Body of pancreas (tissue), 4 donors: ENCODE measurements around the gene PHF23. TPM values are rescaled to one million over a fixed set of nuclear protein-coding genes. Genes with fewer than 3 reads are reported as not detected.

Experiments
- ATAC-seq: fragments of 150-250 bp; one replicate; pipeline ENCODE4 v1.9.1; 2016
- DNase-seq, 4 donors: peaks; one replicate each; pipeline ENCODE4 v3.0.0-alpha.2; 2019
- H3K27ac ChIP-seq, 4 donors: fragments of 200-600 bp; sonication (generic); 1 replicate in 3 of 4; 2 replicates in 1 of 4; pipeline versions ENCODE4 v1.5.1 to v1.6.1; 2016 to 2019; ENCODE audit warnings: mild to moderate bottlenecking in 1 of 4, mixed read lengths in 1 of 4, moderate library complexity in 1 of 4
- H3K27me3 ChIP-seq, 2 donors: fragments of 200-600 bp; sonication (generic); one replicate each; pipeline ENCODE4 v1.6.0; 2016; ENCODE audit warnings: mild to moderate bottlenecking in 1 of 2
- H3K36me3 ChIP-seq, 2 donors: fragments of 200-600 bp; sonication (generic); replicated peaks in 1 of 2; 2 replicates each; pipeline ENCODE4 v1.5.1; 2016; ENCODE audit warnings: low read depth in 2 of 2; ENCODE audit not compliant: insufficient read depth in 1 of 2
- H3K4me1 ChIP-seq: fragments of 200-600 bp; sonication (generic); one replicate; pipeline ENCODE4 v1.6.0; 2016
- H3K4me3 ChIP-seq, 2 donors: fragments of 200-600 bp; sonication (generic); 1 replicate in 1 of 2; 2 replicates in 1 of 2; pipeline ENCODE4 v1.5.1; 2016 to 2019
- H3K9me3 ChIP-seq, 3 donors: fragments of 200-600 bp; sonication (generic); 1 replicate in 2 of 3; 2 replicates in 1 of 3; pipeline ENCODE4 v1.5.1; 2016
- CTCF ChIP-seq, 7 experiments: fragments of 450-650 bp in 4 of 7; fragments of 200-600 bp in 3 of 7; sonication (generic) in 3 of 7; IDR thresholded peaks; one replicate each; pipeline ENCODE4 v1.5.1; 2016 to 2019; ENCODE audit warnings: antibody characterized with exemption in 7 of 7
- POLR2A ChIP-seq, 3 donors: fragments of 450-650 bp; IDR thresholded peaks; one replicate each; pipeline ENCODE4 v1.6.1; 2016; ENCODE audit warnings: antibody characterized with exemption in 3 of 3, mild to moderate bottlenecking in 2 of 3
- WGBS, 2 donors: methylation state at CpG; one replicate each; pipeline ENCODE4 v1.1.5; 2017; 5-methylcytosine and 5-hydroxymethylcytosine counted together
- intact Hi-C: fragments of 100-400 bp; cut with DNase I; formaldehyde crosslinking; loops from one replicate; pipeline ENCODE4 v1.15.1; 2023
- total RNA-seq, 2 donors: library from RNA; depleted of rRNA; stranded (reverse); fragments of >200 nt; gene quantifications; one replicate each; pipeline ENCODE4 v1.1.0, GENCODE V29; 2016

The PHF23 gene
- total RNA-seq, 2 donors from 2014 or later = 11.9 to 15.8 TPM

- DNase-seq (no peak), ATAC-seq (no peak)
- WGBS, 2 donors = 54 to 59% methylated on average over 14 to 15 of the region's 15 CpGs
- Histone ChIP-seq H3K27me3 (no peaks in the 10 kb centered on the region), H3K4me3 (no peak overlapping the region), H3K4me1 (peaks cover 8% of the 10 kb centered on the region), H3K27ac (peak overlapping the region in 2 of 4 donors; percentile 5 to 17), H3K36me3 (no peaks in the 10 kb centered on the region), H3K9me3 (no peaks in the 10 kb centered on the region)
- intact Hi-C loops = loop anchor here (10.0 kb wide), 1 partner anchor 61 kb away; no protein-coding TSS in a partner anchor
- no peak for TF ChIP-seq CTCF (IDR thresholded peaks at IDR 0.05)
Measured at GRCh38 chr17:7205561-7205960, 33.7 kb downstream of the PHF23 start.

- WGBS, 2 donors = 4% methylated on average over 27 to 34 of the region's 34 CpGs
- H3K27ac ChIP-seq = peak overlapping the region in 3 of 4 donors; percentile 5 to 36 (median 17)
Measured at GRCh38 chr17:7204828-7205461, 34.3 kb downstream of the PHF23 start.

GRCh38 chr17:7204336-7204735 lies 34.9 kb downstream of the PHF23 start:
- Histone ChIP-seq H3K4me1 (peaks cover 8% of the 10 kb centered on the region), H3K27ac (peak overlapping the region in 1 of 4 donors; percentile 36), H3K4me3 (no peak overlapping the region), H3K36me3 (no peaks in the 10 kb centered on the region), H3K9me3 (no peaks in the 10 kb centered on the region), H3K27me3 (no peaks in the 10 kb centered on the region)
- intact Hi-C loops = loop anchor here (10.0 kb wide), 1 partner anchor 60 kb away; no protein-coding TSS in a partner anchor
- DNase-seq (no peak), ATAC-seq (no peak)
- TF ChIP-seq CTCF (IDR thresholded peaks at IDR 0.05) = no peak
- no peak for TF ChIP-seq POLR2A (IDR thresholded peaks at IDR 0.05)
- WGBS, 2 donors = 77 to 78% methylated on average over 11 to 15 of the region's 15 CpGs

More at GRCh38 chr17:7204828-7205461, 34.3 kb downstream of the PHF23 start:
- ATAC-seq (peak; percentile 81), DNase-seq (peak; percentile 73 to 87 (median 82))
- no peaks in the 10 kb centered on the region for H3K27me3 ChIP-seq
- H3K4me1 ChIP-seq = peaks cover 8% of the 10 kb centered on the region
- H3K36me3 ChIP-seq = no peaks in the 10 kb centered on the region
- no peaks in the 10 kb centered on the region for H3K9me3 ChIP-seq
- no peak overlapping the region for H3K4me3 ChIP-seq
- intact Hi-C loops = loop anchor here (10.0 kb wide), 1 partner anchor 60 kb away; no protein-coding TSS in a partner anchor
- TF ChIP-seq CTCF (IDR thresholded peaks at IDR 0.05) (no peak), POLR2A (IDR thresholded peaks at IDR 0.05) (peak in 1 of 3 donors; percentile 12)

GRCh38 chr17:7203391-7203790 lies 35.9 kb downstream of the PHF23 start:
- 90 to 93% methylated on average over 14 to 16 of the region's 16 CpGs for WGBS, 2 donors

More at GRCh38 chr17:7203391-7203790, 35.9 kb downstream of the PHF23 start:
- no peak for DNase-seq
- no peak for ATAC-seq
- Histone ChIP-seq H3K27me3 (no peaks in the 10 kb centered on the region), H3K27ac (no peak overlapping the region), H3K4me1 (peaks cover 8% of the 10 kb centered on the region), H3K36me3 (no peaks in the 10 kb centered on the region), H3K9me3 (no peaks in the 10 kb centered on the region), H3K4me3 (no peak overlapping the region)
- no peak for TF ChIP-seq POLR2A (IDR thresholded peaks at IDR 0.05)
- TF ChIP-seq CTCF (IDR thresholded peaks at IDR 0.05) = no peak
- intact Hi-C loops = loop anchor here (10.0 kb wide), 1 partner anchor 59 kb away; no protein-coding TSS in a partner anchor
